AG20443 (cell line): ENCODE measurements around the gene SPOCK1.

ENCODE experiments used
- DNase-seq: peaks from one replicate; pipeline ENCODE4 v3.0.0; 2012; ENCODE audit warnings: low spot score, mixed read lengths

SPOCK1 gene

GRCh38 chr5:137105351-137106035, 393.6 kb downstream of the SPOCK1 start:
- no peak for DNase-seq

GRCh38 chr5:137101544-137101943, 397.6 kb downstream of the SPOCK1 start:
- peak; percentile 26 for DNase-seq

- DNase-seq: no peak
Observed at GRCh38 chr5:137099651-137100050, 399.5 kb downstream of the SPOCK1 start.

- DNase-seq: no peak
Observed at GRCh38 chr5:137098663-137099062, 400.5 kb downstream of the SPOCK1 start.

GRCh38 chr5:137098238-137098637, 400.9 kb downstream of the SPOCK1 start:
- DNase-seq: no peak

GRCh38 chr5:137097203-137097602, 401.9 kb downstream of the SPOCK1 start:
- no peak for DNase-seq

- peak; percentile 60 for DNase-seq
Observed at GRCh38 chr5:137096149-137097103, 402.7 kb downstream of the SPOCK1 start.

- DNase-seq: no peak
Observed at GRCh38 chr5:137095597-137095996, 403.5 kb downstream of the SPOCK1 start.

- no peak for DNase-seq
Observed at GRCh38 chr5:137092831-137093230, 406.3 kb downstream of the SPOCK1 start.

GRCh38 chr5:137091472-137091871, 407.7 kb downstream of the SPOCK1 start:
- no peak for DNase-seq

- no peak for DNase-seq
Observed at GRCh38 chr5:137090721-137091120, 408.4 kb downstream of the SPOCK1 start.

- no peak for DNase-seq
Observed at GRCh38 chr5:137090151-137090550, 409.0 kb downstream of the SPOCK1 start.

GRCh38 chr5:137088175-137088574, 411.0 kb downstream of the SPOCK1 start:
- DNase-seq: no peak

- no peak for DNase-seq
Observed at GRCh38 chr5:137086342-137086741, 412.8 kb downstream of the SPOCK1 start.

- no peak for DNase-seq
Observed at GRCh38 chr5:137085206-137085605, 413.9 kb downstream of the SPOCK1 start.

- no peak for DNase-seq
Observed at GRCh38 chr5:137084016-137084415, 415.1 kb downstream of the SPOCK1 start.

GRCh38 chr5:137082951-137083350, 416.2 kb downstream of the SPOCK1 start:
- DNase-seq: no peak

GRCh38 chr5:137078171-137078665, 420.9 kb downstream of the SPOCK1 start:
- no peak for DNase-seq

GRCh38 chr5:137075163-137075970, 423.8 kb downstream of the SPOCK1 start:
- DNase-seq: peak; percentile 61

GRCh38 chr5:137073189-137073588, 425.9 kb downstream of the SPOCK1 start:
- peak; percentile 30 for DNase-seq

- peak; percentile 53 for DNase-seq
Observed at GRCh38 chr5:137072361-137073115, 426.6 kb downstream of the SPOCK1 start.
